Activated gamma-delta T cell (primary cell): ENCODE results near the gene TEN1.

Source experiments
- DNase-seq: peaks from one replicate; lab custom pipeline; 2025; lab: John Stamatoyannopoulos, UW

Gene TEN1

GRCh38 chr17:76007131-76007849, 28.2 kb downstream of the TEN1 start:
- DNase-seq: no peak

GRCh38 chr17:76007850-76008165, 28.8 kb downstream of the TEN1 start:
- DNase-seq: no peak

- no peak for DNase-seq
These were observed 29.2 kb downstream of the TEN1 start for GRCh38 chr17:76008208-76008607.

GRCh38 chr17:76008630-76009425, 29.8 kb downstream of the TEN1 start:
- no peak for DNase-seq

- DNase-seq: no peak
These were observed 30.4 kb downstream of the TEN1 start for GRCh38 chr17:76009447-76009846.

- no peak for DNase-seq
These were observed 31.1 kb downstream of the TEN1 start for GRCh38 chr17:76009969-76010661.

- no peak for DNase-seq
These were observed 32.9 kb downstream of the TEN1 start for GRCh38 chr17:76011951-76012350.

GRCh38 chr17:76013377-76013932, 34.4 kb downstream of the TEN1 start:
- DNase-seq: no peak

GRCh38 chr17:76014100-76014924, 35.3 kb downstream of the TEN1 start:
- no peak for DNase-seq

- no peak for DNase-seq
These were observed 35.9 kb downstream of the TEN1 start for GRCh38 chr17:76014925-76015261.

GRCh38 chr17:76017481-76018339, 38.7 kb downstream of the TEN1 start:
- no peak for DNase-seq

- no peak for DNase-seq
These were observed 39.3 kb downstream of the TEN1 start for GRCh38 chr17:76018340-76018680.

GRCh38 chr17:76018801-76019200, 39.8 kb downstream of the TEN1 start:
- DNase-seq: no peak

GRCh38 chr17:76019833-76020467, 40.9 kb downstream of the TEN1 start:
- DNase-seq: no peak

GRCh38 chr17:76022285-76022684, 43.2 kb downstream of the TEN1 start:
- DNase-seq: no peak

GRCh38 chr17:76022973-76023899, 44.2 kb downstream of the TEN1 start:
- no peak for DNase-seq

GRCh38 chr17:76023900-76024237, 44.8 kb downstream of the TEN1 start:
- DNase-seq: no peak

GRCh38 chr17:76024353-76024752, 45.3 kb downstream of the TEN1 start:
- DNase-seq: no peak

- DNase-seq: no peak
These were observed 46.3 kb downstream of the TEN1 start for GRCh38 chr17:76025294-76025693.
